H1 (cell line): ENCODE measurements around the gene PLK5. TPM values are rescaled to one million over a fixed set of nuclear protein-coding genes. Genes with fewer than 3 reads are reported as not detected.

Experiments used
- SP2 ChIP-seq: IDR thresholded peaks from 2 replicates; pipeline ENCODE4 v1.6.1; 2012; ENCODE audit warnings: mild to moderate bottlenecking, low read length, inconsistent platforms
- SP4 ChIP-seq: IDR thresholded peaks from 2 replicates; pipeline ENCODE4 v1.6.1; 2012; ENCODE audit warnings: low read length, inconsistent platforms
- TAF7 ChIP-seq: optimal IDR thresholded peaks from 2 replicates; pipeline ENCODE3; 2011; ENCODE audit warnings: low read depth, mild to moderate bottlenecking, inconsistent platforms, low read length, moderate library complexity, borderline replicate concordance
- polyA plus RNA-seq, 7 experiments: library from polyadenylated mRNA; depleted of rRNA in 3 of 7; stranded (reverse) in 5 of 7; unstranded in 2 of 7; fragments of >200 nt in 5 of 7; fragments of 200-250 nt in 2 of 7; gene quantifications; 1 replicate in 5 of 7; 2 replicates in 1 of 7; 4 replicates in 1 of 7; pipeline versions ENCODE4 v1.2.1 to v1.2.3, GENCODE V29; 2011 to 2013; ENCODE audit warnings: missing spikeins in 2 of 7, mixed read lengths in 2 of 7
- total RNA-seq: library from RNA; stranded (reverse); fragmentation: NEBNext Ultra II Directional; extraction: Animal tissue kit (Norgen Biotek cat#: 25700); gene quantifications from 2 replicates; pipeline ENCODE4 v1.2.1, GENCODE V29; 2021
- TF ChIP-seq, protein P1 (sequence below): IDR thresholded peaks from 2 replicates; pipeline ENCODE4 v1.6.1; 2012; ENCODE audit warnings: inconsistent platforms

Gene PLK5
- total and polyA plus RNA-seq, 2 of the 8 experiments (the other 6 are each of a cell fraction or from before 2014, with no cell fraction given): 0.43 to 0.45 TPM

DNA sequence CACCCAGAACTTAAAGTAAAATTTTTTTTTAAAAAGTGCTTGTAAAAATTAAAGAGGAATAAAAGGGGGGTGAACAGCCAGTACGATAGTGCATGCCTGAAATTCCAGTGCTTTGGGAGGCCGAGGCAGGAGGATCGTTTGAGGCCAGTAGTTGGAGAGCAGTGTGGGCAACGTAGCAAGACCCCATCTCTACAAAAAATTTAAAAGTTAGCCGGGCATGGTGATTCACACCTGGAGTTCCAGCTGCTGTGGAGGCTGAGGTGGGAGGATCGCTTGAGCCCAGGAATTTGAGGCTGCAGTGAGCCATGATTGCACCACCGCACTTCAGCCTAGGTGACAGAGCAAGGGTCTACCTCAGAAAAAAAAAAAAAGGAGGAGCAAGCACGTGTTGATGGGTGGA lies 18.9 kb upstream of the PLK5 start (continued):
- TF ChIP-seq, protein P1, sequence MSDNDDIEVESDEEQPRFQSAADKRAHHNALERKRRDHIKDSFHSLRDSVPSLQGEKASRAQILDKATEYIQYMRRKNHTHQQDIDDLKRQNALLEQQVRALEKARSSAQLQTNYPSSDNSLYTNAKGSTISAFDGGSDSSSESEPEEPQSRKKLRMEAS: no peak
- no peak for TF ChIP-seq TAF7
- TF ChIP-seq SP4: no peak
- TF ChIP-seq SP2: no peak
